Mesothelial cell of epicardium (in vitro differentiated cells): ENCODE data around the gene TMEM186. TPM values are rescaled to one million over a fixed set of nuclear protein-coding genes. Genes with fewer than 3 reads are reported as not detected.

Experiments used
- DNase-seq, 2 experiments: peaks; one replicate each; pipeline ENCODE4 v3.0.0; 2021; ENCODE audit warnings: low spot score in 2 of 2; ENCODE audit not compliant: unreplicated experiment in 2 of 2
- H3K27ac Mint-ChIP-seq: 2 replicates; pipeline ENCODE4 v1.8.0; 2021; ENCODE audit warnings: mixed read lengths
- H3K27me3 Mint-ChIP-seq: 2 replicates; pipeline ENCODE4 v1.8.0; 2021; ENCODE audit warnings: low read depth, mixed read lengths
- H3K36me3 Mint-ChIP-seq: 2 replicates; pipeline ENCODE4 v1.8.0; 2021; ENCODE audit warnings: mixed read lengths
- H3K4me1 Mint-ChIP-seq: 2 replicates; pipeline ENCODE4 v1.8.0; 2021; ENCODE audit warnings: mixed read lengths
- H3K4me3 Mint-ChIP-seq: 2 replicates; pipeline ENCODE4 v1.8.0; 2021; ENCODE audit warnings: mild to moderate bottlenecking, moderate library complexity, mixed read lengths
- H3K9me3 Mint-ChIP-seq: 2 replicates; pipeline ENCODE4 v1.8.0; 2021; ENCODE audit warnings: mixed read lengths
- total RNA-seq: library from RNA; stranded (reverse); gene quantifications from 3 replicates; pipeline ENCODE4 v1.2.1, GENCODE V29; 2021
- TF ChIP-seq, protein P1 (sequence below): fragments of 200-600 bp; sonication (generic); IDR thresholded peaks from one replicate; pipeline ENCODE4 v1.5.0; 2021; ENCODE audit warnings: antibody characterized with exemption; ENCODE audit not compliant: unreplicated experiment

The TMEM186 gene
- total RNA-seq, 1 donor from 2014 or later, result 11.9 TPM

DNA sequence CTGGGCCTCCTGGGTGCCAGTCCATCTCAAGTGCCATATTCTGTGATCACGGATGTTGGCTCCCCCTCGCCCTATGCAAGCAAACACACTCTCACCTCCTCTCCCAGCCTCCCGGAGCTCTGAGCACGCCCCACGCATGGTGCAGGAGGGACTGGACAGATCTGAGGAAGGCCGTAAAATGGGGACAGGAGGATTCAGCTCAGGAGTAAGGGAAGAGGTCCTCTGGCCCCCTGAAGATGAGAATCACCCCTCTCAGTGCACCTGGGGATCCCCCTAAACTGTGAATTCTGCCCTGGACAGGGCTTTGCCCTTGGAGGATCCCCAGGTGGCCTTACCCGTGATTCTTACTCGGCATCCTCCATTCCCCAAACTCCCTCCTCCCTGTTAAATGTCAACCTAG, 15.6 kb downstream of the TMEM186 start:
- TF ChIP-seq, protein P1, sequence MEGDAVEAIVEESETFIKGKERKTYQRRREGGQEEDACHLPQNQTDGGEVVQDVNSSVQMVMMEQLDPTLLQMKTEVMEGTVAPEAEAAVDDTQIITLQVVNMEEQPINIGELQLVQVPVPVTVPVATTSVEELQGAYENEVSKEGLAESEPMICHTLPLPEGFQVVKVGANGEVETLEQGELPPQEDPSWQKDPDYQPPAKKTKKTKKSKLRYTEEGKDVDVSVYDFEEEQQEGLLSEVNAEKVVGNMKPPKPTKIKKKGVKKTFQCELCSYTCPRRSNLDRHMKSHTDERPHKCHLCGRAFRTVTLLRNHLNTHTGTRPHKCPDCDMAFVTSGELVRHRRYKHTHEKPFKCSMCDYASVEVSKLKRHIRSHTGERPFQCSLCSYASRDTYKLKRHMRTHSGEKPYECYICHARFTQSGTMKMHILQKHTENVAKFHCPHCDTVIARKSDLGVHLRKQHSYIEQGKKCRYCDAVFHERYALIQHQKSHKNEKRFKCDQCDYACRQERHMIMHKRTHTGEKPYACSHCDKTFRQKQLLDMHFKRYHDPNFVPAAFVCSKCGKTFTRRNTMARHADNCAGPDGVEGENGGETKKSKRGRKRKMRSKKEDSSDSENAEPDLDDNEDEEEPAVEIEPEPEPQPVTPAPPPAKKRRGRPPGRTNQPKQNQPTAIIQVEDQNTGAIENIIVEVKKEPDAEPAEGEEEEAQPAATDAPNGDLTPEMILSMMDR, result no peak
- H3K27ac Mint-ChIP-seq, result no peak overlapping the region
- H3K27me3 Mint-ChIP-seq, result no peaks in the 10 kb centered on the region
- peaks cover 3% of the 10 kb centered on the region for H3K9me3 Mint-ChIP-seq
- DNase-seq, result no peak
- H3K4me1 Mint-ChIP-seq, result peaks cover 9% of the 10 kb centered on the region
- H3K36me3 Mint-ChIP-seq, result peaks cover 23% of the 10 kb centered on the region
- no peak overlapping the region for H3K4me3 Mint-ChIP-seq

DNA sequence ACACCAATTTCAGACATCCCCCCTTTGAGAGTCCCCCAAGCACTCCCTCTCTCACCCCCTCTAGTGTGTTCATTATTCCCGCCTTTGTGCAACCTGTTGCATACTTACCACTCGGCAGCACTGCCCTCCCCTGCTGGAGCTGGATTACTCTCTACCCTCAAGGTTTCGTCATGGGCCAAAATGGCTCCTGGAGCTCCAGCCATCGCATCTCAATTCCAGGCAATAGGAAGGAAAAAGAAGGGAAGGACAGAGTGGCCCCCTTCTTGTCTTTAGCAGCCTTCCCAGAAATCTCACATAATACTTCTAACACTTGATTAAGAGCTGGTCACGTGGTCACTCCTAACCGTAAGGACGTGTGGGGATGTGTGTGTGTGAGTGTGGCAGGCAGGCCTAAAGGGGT, 20.2 kb downstream of the TMEM186 start:
- Mint-ChIP-seq H3K27ac (no peak overlapping the region), H3K4me3 (no peak overlapping the region), H3K36me3 (peaks cover 33% of the 10 kb centered on the region)

DNA sequence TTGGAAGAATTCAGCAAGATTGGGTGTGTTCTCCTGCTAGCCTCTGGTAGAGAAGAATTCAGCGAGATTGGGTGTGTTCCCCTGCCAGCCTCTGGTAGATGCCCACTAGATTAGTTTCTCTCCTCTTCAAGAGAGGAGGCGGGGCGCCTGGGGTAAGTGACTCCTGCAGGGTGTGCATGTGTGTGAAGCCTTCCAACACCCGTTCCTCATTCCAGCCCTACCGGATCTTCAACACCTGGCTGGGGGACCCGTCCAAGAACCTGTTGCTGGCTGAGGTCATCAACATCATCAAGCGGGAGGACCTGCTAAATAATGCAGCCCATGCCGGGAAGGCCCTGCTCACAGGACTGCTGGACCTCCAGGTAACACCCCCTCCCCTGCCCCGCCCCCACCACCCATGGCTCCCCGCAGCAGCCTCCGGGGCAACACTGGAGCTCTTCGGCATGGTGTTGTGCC, 21.3 kb downstream of the TMEM186 start:
- peaks cover 33% of the 10 kb centered on the region for H3K36me3 Mint-ChIP-seq
- no peaks in the 10 kb centered on the region for H3K27me3 Mint-ChIP-seq
- H3K9me3 Mint-ChIP-seq, result peaks cover 3% of the 10 kb centered on the region
- H3K27ac Mint-ChIP-seq, result no peak overlapping the region
- no peaks in the 10 kb centered on the region for H3K4me1 Mint-ChIP-seq
- no peak overlapping the region for H3K4me3 Mint-ChIP-seq
- TF ChIP-seq, protein P1, result no peak
- no peak for DNase-seq

More for the DNA sequence above, 20.2 kb downstream of the TMEM186 start:
- Mint-ChIP-seq H3K4me1 (no peaks in the 10 kb centered on the region), H3K27me3 (no peaks in the 10 kb centered on the region), H3K9me3 (peaks cover 3% of the 10 kb centered on the region)
- TF ChIP-seq, protein P1, result no peak
- DNase-seq, result no peak

DNA sequence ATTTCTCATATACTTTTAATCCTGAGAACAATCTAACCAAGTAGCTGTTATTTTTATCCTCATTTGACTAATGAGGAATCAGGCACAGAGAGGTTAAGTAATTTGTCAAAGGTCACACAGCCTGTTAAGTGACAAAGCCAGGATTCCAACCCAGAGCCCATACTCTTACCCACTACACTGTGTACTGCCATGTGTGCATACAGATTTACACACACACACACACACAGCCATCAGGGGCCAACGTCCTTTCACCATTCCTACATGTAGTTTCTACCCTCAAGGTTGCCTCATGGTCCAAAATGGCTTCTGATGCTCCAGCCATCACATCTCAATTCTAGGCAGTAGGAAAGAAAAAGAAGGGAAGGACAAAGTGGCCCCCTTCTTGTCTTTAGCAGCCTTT, 22.1 kb downstream of the TMEM186 start:
- no peaks in the 10 kb centered on the region for H3K4me1 Mint-ChIP-seq
- H3K36me3 Mint-ChIP-seq, result peaks cover 31% of the 10 kb centered on the region
- peaks cover 3% of the 10 kb centered on the region for H3K9me3 Mint-ChIP-seq
- no peak overlapping the region for H3K27ac Mint-ChIP-seq
- no peak overlapping the region for H3K4me3 Mint-ChIP-seq
- DNase-seq, result no peak
- no peaks in the 10 kb centered on the region for H3K27me3 Mint-ChIP-seq
- TF ChIP-seq, protein P1, result no peak

DNA sequence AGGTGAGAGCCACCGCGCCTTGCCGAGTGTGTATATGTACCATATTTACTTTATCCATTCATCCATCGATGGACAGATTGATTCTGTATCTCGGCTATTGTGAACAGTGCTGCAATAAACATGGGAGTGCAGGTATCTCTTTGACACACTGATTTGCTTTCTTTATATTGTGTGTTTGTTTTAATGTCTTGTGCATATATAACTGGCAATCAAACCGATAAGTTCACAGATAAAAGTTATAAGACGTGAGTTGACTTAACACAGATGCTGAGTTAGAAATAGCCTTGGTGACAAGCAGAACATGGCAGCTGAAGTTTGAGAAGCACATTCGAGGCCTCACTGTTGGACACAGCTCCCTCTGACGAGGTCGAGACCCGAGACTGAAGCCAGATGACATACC, 23.2 kb downstream of the TMEM186 start:
- Mint-ChIP-seq H3K4me1 (no peaks in the 10 kb centered on the region), H3K9me3 (peaks cover 3% of the 10 kb centered on the region), H3K36me3 (peaks cover 25% of the 10 kb centered on the region), H3K27me3 (no peaks in the 10 kb centered on the region), H3K27ac (no peak overlapping the region), H3K4me3 (no peak overlapping the region)
- no peak for DNase-seq
- TF ChIP-seq, protein P1, result no peak

DNA sequence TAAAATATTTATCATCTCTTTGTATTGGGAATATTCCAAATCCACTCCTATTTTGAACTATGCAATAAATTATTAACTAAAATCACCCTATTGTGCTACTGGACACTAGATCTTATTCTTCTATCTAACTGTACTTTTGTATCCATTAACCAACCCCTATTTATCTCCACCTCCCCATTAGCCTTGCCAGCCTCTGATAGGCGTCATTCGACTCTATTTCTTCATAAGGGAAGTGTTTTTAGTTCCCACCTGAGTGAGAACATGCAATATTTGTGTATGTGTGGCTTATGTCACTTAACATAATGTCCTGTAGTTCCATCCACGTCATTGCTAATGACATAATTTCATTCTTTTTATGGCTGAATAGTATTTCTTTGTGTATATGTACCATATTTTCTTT, 23.9 kb downstream of the TMEM186 start:
- Mint-ChIP-seq H3K27me3 (no peaks in the 10 kb centered on the region), H3K27ac (no peak overlapping the region), H3K36me3 (peaks cover 31% of the 10 kb centered on the region), H3K4me3 (no peak overlapping the region), H3K9me3 (peaks cover 3% of the 10 kb centered on the region), H3K4me1 (no peaks in the 10 kb centered on the region)
- TF ChIP-seq, protein P1, result no peak
- no peak for DNase-seq
